Esophagus (tissue), 2 donors: ENCODE results near the gene ME3. TPM values are rescaled to one million over a fixed set of nuclear protein-coding genes. Genes with fewer than 3 reads are reported as not detected.

Experiments used
- H3K27ac ChIP-seq, 2 donors: one replicate each; pipeline ENCODE4 v1.5.1; 2013; ENCODE audit warnings: low read depth in 2 of 2, mild to moderate bottlenecking in 2 of 2, inconsistent platforms in 1 of 2, low read length in 1 of 2, moderate library complexity in 1 of 2
- H3K27me3 ChIP-seq, 2 donors: one replicate each; pipeline ENCODE4 v1.6.1; 2013; ENCODE audit warnings: low read length in 2 of 2, control low read depth in 1 of 2, mild to moderate bottlenecking in 1 of 2; ENCODE audit not compliant: insufficient read depth in 2 of 2, control insufficient read depth in 1 of 2
- H3K36me3 ChIP-seq, 2 donors: one replicate each; pipeline ENCODE4 v1.6.1; 2013; ENCODE audit warnings: low read length in 1 of 2; ENCODE audit not compliant: control insufficient read depth in 2 of 2, insufficient read depth in 2 of 2
- H3K4me1 ChIP-seq, 2 donors: one replicate each; pipeline ENCODE4 v1.6.1; 2013; ENCODE audit warnings: low read length in 1 of 2; ENCODE audit not compliant: control insufficient read depth in 2 of 2, insufficient read depth in 2 of 2
- H3K4me3 ChIP-seq, 2 donors: one replicate each; pipeline ENCODE4 v1.5.1; 2013; ENCODE audit warnings: low read length in 2 of 2, mild to moderate bottlenecking in 2 of 2, low read depth in 1 of 2, moderate library complexity in 1 of 2
- H3K9me3 ChIP-seq, 2 donors: one replicate each; pipeline ENCODE4 v1.6.1; 2013; ENCODE audit warnings: mild to moderate bottlenecking in 2 of 2, low read depth in 1 of 2, low read length in 1 of 2, moderate library complexity in 1 of 2; ENCODE audit not compliant: control insufficient read depth in 2 of 2, insufficient read depth in 1 of 2
- WGBS, 2 donors: extraction: QIAGEN DNeasy Blood & Tissue Kit; methylation state at CpG; one replicate each; pipeline ENCODE4 v1.1.7; 2013; 5-methylcytosine and 5-hydroxymethylcytosine counted together
- polyA plus RNA-seq, 2 donors: library from polyadenylated mRNA; stranded (reverse); fragments of 200-250 nt; gene quantifications; one replicate each; pipeline ENCODE4 v1.2.3, GENCODE V29; 2013
- donor health status: healthy with polysubstance abuse.
- donor health status: Bipolar disorder and iron deficiency.

ME3 gene
- polyA plus RNA-seq, 2 donors = 3.0 to 4.5 TPM

DNA sequence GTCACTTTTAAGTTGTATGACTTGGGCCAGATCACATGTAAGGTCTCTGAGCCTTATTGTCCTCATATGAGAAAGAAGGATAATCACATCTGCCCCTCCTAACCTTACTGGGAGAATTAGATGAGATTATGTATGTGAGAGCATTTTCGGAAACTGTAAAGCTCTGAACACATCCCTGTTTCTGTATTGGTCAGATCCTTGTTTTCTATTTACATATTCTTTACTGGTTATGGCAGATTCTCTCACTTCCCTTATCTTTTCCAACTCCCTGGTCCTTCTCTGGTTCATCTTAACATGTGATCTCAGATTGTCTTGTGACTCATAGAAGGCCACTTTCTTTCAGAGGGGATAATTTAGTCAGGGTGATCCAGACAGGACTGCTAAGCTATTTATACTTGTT is 255.9 kb downstream of the ME3 start:
- Histone ChIP-seq H3K36me3 (no peaks in the 10 kb centered on the region), H3K4me1 (no peaks in the 10 kb centered on the region), H3K27me3 (no peaks in the 10 kb centered on the region), H3K4me3 (no peak overlapping the region), H3K27ac (no peak overlapping the region), H3K9me3 (no peaks in the 10 kb centered on the region)
- WGBS, 2 donors = 85 to 90% methylated on average over 1 of the region's 1 CpG

DNA sequence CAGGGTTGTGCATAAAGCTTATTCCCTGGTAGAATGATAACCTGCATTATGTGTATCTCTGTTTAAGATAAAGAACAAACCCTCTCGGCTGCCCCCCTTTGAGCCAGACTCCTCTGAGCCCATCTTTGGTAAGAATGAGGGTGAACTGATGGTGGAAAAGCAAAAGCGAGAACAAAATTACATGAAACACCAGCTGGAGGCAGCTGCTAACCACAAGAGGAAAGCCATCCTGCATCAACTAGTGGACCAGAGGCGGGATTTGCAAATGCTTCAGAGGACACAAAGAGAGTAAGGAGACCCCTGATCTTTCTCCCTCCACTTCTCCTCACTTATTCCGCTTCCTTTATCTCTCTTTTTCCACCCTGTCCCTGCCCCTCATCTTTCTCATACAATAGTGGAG is 257.4 kb downstream of the ME3 start:
- H3K4me3 ChIP-seq = no peak overlapping the region
- no peaks in the 10 kb centered on the region for H3K36me3 ChIP-seq
- WGBS, 2 donors = 80 to 91% methylated on average over 4 of the region's 4 CpGs
- H3K9me3 ChIP-seq = no peaks in the 10 kb centered on the region
- H3K4me1 ChIP-seq = no peaks in the 10 kb centered on the region
- no peak overlapping the region for H3K27ac ChIP-seq
- H3K27me3 ChIP-seq = no peaks in the 10 kb centered on the region

DNA sequence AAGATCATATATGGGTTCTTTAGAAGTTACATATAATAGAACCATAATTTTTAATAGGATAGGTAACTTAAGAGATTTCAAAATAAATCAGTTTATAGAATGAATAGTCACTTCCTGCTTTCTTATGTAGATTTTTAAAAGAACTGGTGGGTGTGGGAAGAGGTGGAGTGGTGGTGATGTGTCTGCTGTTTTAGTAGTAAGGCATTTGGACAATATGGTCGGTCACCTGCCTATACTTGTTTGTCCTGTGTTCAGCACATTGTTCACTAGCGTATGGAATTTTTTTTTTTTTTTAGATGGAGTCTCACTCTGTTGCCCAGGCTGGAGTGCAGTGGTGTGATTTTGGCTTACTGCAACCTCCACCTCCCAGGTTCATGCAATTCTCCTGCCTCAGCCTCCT is 258.4 kb downstream of the ME3 start:
- H3K4me1 ChIP-seq = no peaks in the 10 kb centered on the region
- H3K27me3 ChIP-seq = no peaks in the 10 kb centered on the region
- no peaks in the 10 kb centered on the region for H3K36me3 ChIP-seq
- H3K4me3 ChIP-seq = no peak overlapping the region
- H3K27ac ChIP-seq = no peak overlapping the region
- 68 to 87% methylated on average over 2 of the region's 2 CpGs for WGBS, 2 donors
- no peaks in the 10 kb centered on the region for H3K9me3 ChIP-seq

DNA sequence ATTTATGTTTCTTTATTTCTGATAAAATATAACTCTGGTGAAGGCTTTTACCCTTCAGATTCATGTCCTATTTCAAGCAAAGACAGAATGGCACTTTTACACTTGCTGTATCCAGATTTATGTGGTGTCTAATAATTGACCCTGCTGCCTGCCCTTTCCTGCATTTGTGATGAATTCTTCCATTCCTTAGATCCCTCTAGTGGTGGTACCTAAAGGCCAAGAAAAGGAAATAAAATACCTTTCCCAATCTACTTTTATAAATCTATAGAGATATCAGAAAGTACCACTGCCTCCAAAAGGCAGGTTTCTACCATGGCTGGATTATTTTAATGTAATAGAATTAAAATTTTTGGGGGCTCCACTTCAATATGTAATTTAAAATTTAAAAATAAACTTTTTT is 263.6 kb downstream of the ME3 start:
- Histone ChIP-seq H3K27me3 (no peaks in the 10 kb centered on the region), H3K36me3 (no peaks in the 10 kb centered on the region), H3K4me3 (no peak overlapping the region), H3K9me3 (no peaks in the 10 kb centered on the region), H3K4me1 (no peaks in the 10 kb centered on the region), H3K27ac (no peak overlapping the region)

DNA sequence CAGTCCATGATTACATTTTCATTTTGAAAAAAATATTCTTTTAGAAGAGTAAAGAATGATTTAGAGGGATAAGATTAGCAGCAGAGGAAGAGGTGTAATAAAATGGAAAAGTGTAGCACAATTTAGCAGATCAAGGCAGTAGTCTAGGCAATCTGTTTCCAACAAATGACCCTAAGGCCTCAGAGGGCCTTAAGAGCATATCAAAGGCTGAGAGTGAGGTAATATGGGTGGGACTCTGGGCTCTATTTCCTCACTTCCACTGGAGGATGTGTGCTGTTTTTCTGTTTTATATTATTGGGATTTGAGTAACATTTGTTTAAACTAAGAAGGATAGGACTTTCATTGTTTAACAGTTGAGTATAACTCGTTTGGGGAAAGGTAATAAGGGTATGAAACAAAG is 269.0 kb downstream of the ME3 start:
- H3K9me3 ChIP-seq = no peaks in the 10 kb centered on the region
- 70 to 75% methylated on average over 1 of the region's 1 CpG for WGBS, 2 donors
- H3K27ac ChIP-seq = no peak overlapping the region
- H3K4me3 ChIP-seq = no peak overlapping the region
- no peaks in the 10 kb centered on the region for H3K4me1 ChIP-seq
- H3K27me3 ChIP-seq = no peaks in the 10 kb centered on the region
- no peaks in the 10 kb centered on the region for H3K36me3 ChIP-seq

DNA sequence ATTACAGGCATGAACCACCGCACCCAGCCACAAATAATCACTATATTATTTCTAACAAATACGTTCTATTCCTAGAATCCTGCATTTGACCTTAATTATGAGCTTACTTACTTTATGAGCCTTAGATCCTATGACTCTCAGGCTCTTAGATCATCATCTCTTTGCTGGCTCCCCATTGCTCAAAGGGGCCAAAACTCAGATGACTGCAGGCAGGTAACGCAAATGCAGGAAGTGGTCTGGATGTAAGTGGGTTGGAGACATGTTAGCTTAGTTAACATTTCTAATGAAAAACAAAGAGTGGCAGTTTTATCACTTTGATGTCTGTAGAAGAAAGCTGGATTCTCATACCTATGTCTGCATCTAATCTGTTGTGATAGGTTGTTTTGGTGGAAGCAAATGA is 274.3 kb downstream of the ME3 start:
- H3K4me1 ChIP-seq = no peaks in the 10 kb centered on the region
- H3K36me3 ChIP-seq = no peaks in the 10 kb centered on the region
- H3K9me3 ChIP-seq = no peaks in the 10 kb centered on the region
- no peak overlapping the region for H3K4me3 ChIP-seq
- WGBS, 2 donors = 95% methylated on average over 3 of the region's 3 CpGs
- H3K27ac ChIP-seq = no peak overlapping the region
- no peaks in the 10 kb centered on the region for H3K27me3 ChIP-seq

DNA sequence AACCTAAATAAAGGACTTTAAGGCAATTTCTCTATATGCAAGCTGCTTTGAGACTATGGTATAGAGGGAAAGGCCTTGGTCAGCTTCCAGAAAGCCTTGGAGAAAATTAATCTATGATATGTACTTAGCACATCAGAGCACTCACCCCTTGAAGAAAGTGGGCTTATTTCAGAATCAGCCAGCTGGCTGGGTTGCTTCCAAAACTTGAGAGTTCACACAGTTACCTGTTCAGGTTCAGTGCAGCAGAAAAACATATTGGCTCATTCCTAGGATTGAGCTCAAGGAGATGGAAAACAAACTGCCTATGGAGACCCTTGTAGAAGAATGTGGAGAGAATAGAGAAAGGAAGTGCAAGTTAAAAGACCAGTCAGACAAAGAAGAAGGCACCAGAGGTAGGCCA is 275.1 kb downstream of the ME3 start:
- H3K27me3 ChIP-seq = no peaks in the 10 kb centered on the region
- H3K9me3 ChIP-seq = no peaks in the 10 kb centered on the region
- no peak overlapping the region for H3K4me3 ChIP-seq
- no peak overlapping the region for H3K27ac ChIP-seq
- no peaks in the 10 kb centered on the region for H3K36me3 ChIP-seq
- no peaks in the 10 kb centered on the region for H3K4me1 ChIP-seq

DNA sequence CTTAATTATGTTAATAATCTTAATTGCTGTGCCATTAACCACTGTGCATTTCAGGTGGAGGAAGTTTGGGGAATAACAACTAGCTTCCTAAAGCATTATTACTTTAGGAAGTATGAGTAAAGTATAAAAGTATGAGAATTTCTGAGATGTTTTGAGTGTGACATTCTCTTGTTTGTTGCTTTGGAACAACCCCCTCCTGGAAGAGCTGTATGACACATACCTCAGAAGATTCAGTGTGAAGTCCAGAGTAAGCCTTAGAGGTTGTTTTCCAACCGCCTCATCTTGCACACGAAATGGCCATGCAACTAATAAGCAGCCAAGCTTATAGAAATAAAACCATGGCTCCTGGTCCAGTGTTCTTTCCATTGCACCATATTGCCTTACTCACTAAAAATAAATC is 276.0 kb downstream of the ME3 start:
- Histone ChIP-seq H3K27ac (no peak overlapping the region), H3K4me3 (no peak overlapping the region), H3K27me3 (no peaks in the 10 kb centered on the region), H3K9me3 (no peaks in the 10 kb centered on the region), H3K4me1 (no peaks in the 10 kb centered on the region), H3K36me3 (no peaks in the 10 kb centered on the region)
- 95 to 96% methylated on average over 2 of the region's 2 CpGs for WGBS, 2 donors

DNA sequence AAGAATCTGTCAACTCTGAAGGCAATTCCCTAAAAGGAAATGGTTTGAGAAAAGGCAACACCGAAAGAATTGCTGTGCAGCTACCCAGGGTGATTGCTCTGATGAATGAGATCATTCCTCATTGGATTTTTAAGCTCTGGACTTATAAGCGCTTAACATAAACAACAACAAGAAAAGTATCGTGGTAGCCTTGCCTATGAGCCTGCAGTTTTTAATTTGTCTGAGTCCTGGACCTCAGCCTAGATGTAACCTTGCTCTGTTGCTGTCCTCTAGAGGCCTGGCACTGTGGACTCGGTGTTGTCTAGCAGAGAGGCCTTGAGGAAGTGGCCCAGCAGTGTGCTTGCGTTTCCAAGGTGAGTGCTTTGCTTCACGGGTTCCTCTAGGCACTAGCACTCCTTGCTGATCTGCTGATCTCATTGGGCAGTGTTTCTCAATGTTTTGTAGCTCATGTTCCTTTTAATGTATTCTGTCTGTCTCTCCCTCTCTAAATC is 277.3 kb downstream of the ME3 start:
- Histone ChIP-seq H3K9me3 (no peaks in the 10 kb centered on the region), H3K4me1 (no peaks in the 10 kb centered on the region), H3K36me3 (no peaks in the 10 kb centered on the region), H3K27me3 (no peaks in the 10 kb centered on the region), H3K4me3 (no peak overlapping the region), H3K27ac (no peak overlapping the region)
- 51 to 58% methylated on average over 6 of the region's 6 CpGs for WGBS, 2 donors
